ENCODE results near the gene S100A8.

DNA sequence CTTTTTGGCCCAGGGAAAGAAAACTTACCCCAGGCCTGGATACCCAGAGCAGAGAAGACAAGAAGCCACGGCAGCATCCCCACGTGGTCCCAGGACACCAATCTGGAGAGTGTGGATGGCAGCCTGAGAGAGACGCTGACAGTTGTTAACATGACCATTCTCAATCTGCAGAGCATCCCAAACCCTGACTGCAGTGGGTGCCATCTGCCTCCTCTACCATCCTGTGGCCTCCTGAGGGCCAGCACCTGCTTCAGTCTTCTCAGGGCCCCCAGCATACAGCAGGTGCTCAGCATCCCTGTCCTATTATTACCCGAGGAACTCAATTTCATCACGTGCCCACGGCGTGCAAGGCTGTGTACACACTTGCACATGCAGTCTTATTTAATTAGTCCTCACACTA lies 43.0 kb downstream of the S100A8 start:
- TF ChIP-seq, protein P1, sequence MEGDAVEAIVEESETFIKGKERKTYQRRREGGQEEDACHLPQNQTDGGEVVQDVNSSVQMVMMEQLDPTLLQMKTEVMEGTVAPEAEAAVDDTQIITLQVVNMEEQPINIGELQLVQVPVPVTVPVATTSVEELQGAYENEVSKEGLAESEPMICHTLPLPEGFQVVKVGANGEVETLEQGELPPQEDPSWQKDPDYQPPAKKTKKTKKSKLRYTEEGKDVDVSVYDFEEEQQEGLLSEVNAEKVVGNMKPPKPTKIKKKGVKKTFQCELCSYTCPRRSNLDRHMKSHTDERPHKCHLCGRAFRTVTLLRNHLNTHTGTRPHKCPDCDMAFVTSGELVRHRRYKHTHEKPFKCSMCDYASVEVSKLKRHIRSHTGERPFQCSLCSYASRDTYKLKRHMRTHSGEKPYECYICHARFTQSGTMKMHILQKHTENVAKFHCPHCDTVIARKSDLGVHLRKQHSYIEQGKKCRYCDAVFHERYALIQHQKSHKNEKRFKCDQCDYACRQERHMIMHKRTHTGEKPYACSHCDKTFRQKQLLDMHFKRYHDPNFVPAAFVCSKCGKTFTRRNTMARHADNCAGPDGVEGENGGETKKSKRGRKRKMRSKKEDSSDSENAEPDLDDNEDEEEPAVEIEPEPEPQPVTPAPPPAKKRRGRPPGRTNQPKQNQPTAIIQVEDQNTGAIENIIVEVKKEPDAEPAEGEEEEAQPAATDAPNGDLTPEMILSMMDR (IDR thresholded peaks at IDR 0.05) = no peak
- TF ChIP-seq POLR2AphosphoS5 (IDR thresholded peaks at IDR 0.05) (no peak), POLR2A (IDR thresholded peaks at IDR 0.05) (no peak), EP300 (IDR thresholded peaks at IDR 0.05; ENCODE audit: low read depth) (no peak)
